Epithelial cell of proximal tubule (primary cell): ENCODE data around the gene ENTHD1. TPM values are rescaled to one million over a fixed set of nuclear protein-coding genes. Genes with fewer than 3 reads are reported as not detected.

Experiments
- DNase-seq: peaks from one replicate; pipeline ENCODE4 v3.0.0-alpha.2; 2011; ENCODE audit warnings: low read depth
- H3K4me3 ChIP-seq: 2 replicates; pipeline ENCODE4 v1.5.1; 2011; ENCODE audit warnings: low read depth, mild to moderate bottlenecking, low read length
- total RNA-seq: library from RNA; depleted of rRNA; stranded (reverse); fragments of >200 nt; gene quantifications from 2 replicates; pipeline ENCODE4 v1.2.3, GENCODE V29; 2015
- TF ChIP-seq, protein P1 (sequence below): conservative IDR thresholded peaks from 2 replicates; pipeline ENCODE4 v1.5.1; 2012; ENCODE audit warnings: low read depth, mild to moderate bottlenecking, low read length

Gene ENTHD1
- total RNA-seq, 1 donor from 2014 or later = not detected

DNA sequence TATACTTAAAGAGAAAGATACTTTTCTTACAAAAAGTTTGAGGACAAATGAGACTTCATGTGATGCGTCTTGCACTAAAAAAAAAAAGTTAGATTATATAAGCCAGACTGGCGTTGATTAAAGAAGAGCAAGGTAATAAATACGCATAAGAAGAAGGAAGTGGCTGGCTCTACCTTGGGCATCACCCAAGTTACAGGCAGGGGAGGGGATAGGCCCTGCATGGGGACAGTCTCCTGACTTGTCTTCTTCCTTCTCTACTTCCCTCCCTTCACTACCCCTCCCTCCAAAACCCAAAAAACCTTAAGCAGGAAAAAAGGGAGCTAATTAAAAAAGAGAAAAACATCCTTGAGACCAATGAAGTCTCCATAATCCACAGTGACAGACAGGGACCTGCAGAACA lies 44.3 kb upstream of the ENTHD1 start:
- no peak for DNase-seq
- TF ChIP-seq, protein P1, sequence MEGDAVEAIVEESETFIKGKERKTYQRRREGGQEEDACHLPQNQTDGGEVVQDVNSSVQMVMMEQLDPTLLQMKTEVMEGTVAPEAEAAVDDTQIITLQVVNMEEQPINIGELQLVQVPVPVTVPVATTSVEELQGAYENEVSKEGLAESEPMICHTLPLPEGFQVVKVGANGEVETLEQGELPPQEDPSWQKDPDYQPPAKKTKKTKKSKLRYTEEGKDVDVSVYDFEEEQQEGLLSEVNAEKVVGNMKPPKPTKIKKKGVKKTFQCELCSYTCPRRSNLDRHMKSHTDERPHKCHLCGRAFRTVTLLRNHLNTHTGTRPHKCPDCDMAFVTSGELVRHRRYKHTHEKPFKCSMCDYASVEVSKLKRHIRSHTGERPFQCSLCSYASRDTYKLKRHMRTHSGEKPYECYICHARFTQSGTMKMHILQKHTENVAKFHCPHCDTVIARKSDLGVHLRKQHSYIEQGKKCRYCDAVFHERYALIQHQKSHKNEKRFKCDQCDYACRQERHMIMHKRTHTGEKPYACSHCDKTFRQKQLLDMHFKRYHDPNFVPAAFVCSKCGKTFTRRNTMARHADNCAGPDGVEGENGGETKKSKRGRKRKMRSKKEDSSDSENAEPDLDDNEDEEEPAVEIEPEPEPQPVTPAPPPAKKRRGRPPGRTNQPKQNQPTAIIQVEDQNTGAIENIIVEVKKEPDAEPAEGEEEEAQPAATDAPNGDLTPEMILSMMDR = no peak
- no peak overlapping the region for H3K4me3 ChIP-seq

DNA sequence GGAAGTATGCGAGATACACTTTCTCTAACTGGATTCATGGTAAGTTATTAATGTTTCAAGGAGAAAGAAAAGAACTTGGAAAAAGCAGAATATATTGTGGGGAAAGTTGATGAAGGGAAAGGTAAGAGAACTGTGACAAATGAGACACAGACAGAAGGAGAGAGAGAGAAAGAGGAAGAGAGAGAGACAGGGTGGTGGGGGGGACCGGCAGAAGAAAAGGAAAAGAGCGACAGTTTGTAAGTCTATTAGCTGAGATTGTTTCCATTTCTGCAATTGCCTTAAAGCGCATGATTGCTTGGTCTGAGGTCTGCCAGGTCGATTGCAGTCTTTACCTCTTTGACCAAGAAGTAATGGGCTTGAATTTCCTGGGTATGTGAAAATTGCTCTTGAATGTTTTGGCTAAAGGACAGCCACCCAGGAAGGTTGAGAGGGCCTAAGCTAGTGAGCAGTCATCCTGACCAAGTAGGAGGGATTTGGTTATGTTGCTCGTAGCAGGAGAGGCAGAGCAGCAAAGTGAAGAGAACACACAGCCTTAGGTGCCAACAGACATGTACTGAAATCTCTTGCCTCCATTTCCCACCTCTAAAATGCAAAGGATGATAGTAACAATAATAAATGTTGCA lies 43.1 kb upstream of the ENTHD1 start:
- no peak overlapping the region for H3K4me3 ChIP-seq
- DNase-seq = no peak
- TF ChIP-seq, protein P1 = no peak

DNA sequence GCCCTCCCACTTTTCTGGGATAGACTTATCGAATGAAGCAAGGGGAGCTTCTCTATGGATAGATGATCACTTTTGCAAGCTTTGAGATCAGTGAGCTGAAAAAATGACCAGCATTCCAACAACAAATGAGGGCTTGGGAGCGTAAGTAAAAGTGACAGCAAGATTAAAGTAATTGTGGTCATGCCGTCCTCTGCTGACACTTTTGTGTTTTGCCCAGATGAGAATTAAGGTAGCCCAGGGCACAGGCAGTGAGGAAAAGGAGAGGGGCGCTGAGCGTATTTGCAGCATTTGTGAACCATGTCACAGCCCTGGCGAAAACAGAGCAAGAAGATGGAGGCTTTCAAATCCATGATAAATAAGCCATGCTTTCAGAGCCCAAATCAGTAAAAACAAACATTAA lies 42.1 kb upstream of the ENTHD1 start:
- TF ChIP-seq, protein P1 = no peak
- DNase-seq = no peak
- no peak overlapping the region for H3K4me3 ChIP-seq

DNA sequence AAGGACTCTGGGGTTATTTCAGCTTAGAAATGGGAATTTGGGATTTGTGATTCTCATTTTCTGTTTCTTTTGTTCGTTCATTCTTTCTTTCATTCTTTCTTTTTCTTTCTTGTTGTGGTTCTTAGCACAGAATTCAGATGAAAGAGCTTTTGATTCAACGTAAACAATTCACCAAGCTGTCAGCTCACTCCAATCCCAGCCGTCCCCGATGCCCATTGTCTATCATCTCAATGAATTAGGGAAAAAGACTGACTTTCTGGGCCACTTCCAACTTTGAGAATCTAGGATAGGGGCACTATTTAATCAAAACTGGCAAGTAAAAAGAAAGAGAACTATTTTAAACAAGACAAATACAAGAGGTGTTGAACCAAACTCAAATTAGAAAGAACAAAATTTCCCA lies 41.6 kb upstream of the ENTHD1 start:
- TF ChIP-seq, protein P1 = no peak
- DNase-seq = no peak
- no peak overlapping the region for H3K4me3 ChIP-seq

DNA sequence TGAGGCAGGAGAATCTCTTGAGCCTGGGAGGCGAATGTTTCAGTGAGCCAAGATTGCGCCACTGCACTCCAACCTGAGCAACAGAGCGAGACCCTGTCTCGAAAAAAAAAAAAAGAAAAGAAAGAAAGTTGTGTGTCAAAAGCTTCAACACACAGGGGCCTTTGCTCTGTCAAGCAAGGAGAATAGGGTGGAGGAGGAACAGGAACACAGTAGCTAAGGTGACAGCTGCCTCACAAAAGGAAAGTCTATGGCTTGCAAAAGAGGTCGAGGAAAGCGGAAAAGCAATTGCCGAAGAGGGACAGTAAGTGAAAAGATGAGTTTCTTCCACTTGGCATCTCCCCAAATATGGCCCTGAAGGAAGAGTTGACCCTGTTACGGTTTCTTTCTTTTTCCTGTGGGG lies 40.2 kb upstream of the ENTHD1 start:
- no peak for DNase-seq
- TF ChIP-seq, protein P1 = no peak

DNA sequence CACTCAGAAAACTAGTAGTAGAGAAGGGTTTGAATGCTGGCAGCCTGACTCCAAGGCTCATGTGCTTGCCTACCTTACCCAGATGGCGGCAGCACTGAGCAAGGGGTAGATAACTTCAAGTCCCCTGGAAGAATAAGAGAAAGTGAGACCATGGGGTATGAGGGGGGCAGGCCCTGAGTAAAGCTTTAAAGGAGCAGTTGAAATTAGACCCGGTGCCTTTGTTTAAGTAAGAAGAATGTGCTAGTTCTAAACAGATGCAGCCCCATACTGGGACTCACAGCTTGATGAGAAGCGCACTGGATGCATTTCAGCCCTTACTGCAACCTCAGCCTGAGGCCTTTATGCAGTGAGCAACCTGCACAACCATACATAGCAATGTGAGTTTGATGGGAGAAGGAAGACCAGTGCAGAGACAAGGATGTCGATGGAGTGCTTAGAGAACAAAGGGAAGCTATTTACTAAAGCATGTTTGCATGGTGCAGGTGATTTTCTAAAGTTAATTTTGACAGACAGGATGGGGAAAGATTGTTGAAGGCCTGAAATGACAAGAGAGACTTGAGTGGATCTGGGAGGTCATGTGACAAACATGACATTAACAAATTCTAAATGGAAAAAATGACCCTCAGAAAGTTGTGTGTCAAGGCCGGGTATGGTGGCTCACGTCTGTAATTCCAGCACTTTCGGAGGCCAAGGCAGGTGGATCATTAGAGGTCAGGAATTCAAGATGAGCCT lies 39.5 kb upstream of the ENTHD1 start:
- H3K4me3 ChIP-seq = no peak overlapping the region
- no peak for DNase-seq
- TF ChIP-seq, protein P1 = peak; percentile 79

More for the DNA sequence above, 40.2 kb upstream of the ENTHD1 start:
- H3K4me3 ChIP-seq = no peak overlapping the region

DNA sequence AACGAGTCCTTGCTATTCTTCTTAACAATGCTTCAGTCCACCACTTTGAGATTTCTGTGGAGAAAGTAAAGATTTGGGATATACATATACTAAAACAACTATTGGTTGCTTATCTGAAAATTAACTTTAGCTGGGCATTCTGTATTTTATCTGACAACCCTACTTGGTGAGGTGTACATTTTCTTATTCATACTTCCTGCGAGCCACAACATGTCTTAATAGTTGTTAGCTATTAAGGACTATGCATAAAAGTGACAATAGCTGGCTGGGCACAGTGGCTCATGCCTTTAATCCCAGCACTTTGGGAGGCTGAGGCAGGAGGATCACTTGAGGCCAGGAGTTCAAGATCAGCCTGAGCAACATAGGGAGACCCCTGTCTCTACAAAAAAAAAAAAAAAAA lies 38.6 kb upstream of the ENTHD1 start:
- TF ChIP-seq, protein P1 = no peak
- no peak overlapping the region for H3K4me3 ChIP-seq

More for the DNA sequence above, 38.6 kb upstream of the ENTHD1 start:
- no peak for DNase-seq
